Measurements from ENCODE around the gene IL4I1.

- TF ChIP-seq, protein P1, sequence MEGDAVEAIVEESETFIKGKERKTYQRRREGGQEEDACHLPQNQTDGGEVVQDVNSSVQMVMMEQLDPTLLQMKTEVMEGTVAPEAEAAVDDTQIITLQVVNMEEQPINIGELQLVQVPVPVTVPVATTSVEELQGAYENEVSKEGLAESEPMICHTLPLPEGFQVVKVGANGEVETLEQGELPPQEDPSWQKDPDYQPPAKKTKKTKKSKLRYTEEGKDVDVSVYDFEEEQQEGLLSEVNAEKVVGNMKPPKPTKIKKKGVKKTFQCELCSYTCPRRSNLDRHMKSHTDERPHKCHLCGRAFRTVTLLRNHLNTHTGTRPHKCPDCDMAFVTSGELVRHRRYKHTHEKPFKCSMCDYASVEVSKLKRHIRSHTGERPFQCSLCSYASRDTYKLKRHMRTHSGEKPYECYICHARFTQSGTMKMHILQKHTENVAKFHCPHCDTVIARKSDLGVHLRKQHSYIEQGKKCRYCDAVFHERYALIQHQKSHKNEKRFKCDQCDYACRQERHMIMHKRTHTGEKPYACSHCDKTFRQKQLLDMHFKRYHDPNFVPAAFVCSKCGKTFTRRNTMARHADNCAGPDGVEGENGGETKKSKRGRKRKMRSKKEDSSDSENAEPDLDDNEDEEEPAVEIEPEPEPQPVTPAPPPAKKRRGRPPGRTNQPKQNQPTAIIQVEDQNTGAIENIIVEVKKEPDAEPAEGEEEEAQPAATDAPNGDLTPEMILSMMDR (conservative IDR thresholded peaks at IDR 0.05; ENCODE audit: low read length), result no peak
- TF ChIP-seq EZH2phosphoT487 (IDR thresholded peaks at IDR 0.05; ENCODE audit: borderline replicate concordance), result no peak
These were observed 23.6 kb downstream of the IL4I1 start for GRCh38 chr19:49873129-49873521.
